ENCODE measurements around the gene GIMD1.
A peak's percentile ranks its signal among the peaks of the same experiment; 100 is the strongest.

The GIMD1 gene

DNA sequence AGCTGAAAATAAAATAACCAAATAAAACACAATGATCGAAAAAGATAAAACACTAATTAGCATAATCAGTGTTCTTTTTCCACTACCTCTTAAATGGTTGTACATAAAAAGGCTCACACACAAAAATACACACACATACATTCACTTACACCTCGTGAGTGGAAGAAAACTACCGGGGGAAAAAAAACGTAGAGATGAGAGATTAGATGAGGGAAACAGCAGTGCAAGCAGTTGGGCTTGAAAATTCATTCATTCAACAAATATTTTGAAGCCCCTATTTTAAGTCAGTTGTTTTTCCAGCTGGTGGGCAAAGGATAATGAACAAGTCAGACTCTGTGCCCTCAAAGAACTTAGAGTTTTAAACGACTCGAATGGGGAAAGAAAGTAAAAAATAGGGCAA, 53.6 kb downstream of the GIMD1 start:
- TF ChIP-seq, protein P1, sequence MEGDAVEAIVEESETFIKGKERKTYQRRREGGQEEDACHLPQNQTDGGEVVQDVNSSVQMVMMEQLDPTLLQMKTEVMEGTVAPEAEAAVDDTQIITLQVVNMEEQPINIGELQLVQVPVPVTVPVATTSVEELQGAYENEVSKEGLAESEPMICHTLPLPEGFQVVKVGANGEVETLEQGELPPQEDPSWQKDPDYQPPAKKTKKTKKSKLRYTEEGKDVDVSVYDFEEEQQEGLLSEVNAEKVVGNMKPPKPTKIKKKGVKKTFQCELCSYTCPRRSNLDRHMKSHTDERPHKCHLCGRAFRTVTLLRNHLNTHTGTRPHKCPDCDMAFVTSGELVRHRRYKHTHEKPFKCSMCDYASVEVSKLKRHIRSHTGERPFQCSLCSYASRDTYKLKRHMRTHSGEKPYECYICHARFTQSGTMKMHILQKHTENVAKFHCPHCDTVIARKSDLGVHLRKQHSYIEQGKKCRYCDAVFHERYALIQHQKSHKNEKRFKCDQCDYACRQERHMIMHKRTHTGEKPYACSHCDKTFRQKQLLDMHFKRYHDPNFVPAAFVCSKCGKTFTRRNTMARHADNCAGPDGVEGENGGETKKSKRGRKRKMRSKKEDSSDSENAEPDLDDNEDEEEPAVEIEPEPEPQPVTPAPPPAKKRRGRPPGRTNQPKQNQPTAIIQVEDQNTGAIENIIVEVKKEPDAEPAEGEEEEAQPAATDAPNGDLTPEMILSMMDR (IDR thresholded peaks at IDR 0.05; ENCODE audit: insufficient read depth, low read depth, low read length, missing control alignments), result no peak
- DNase-seq (ENCODE audit: low read depth), result no peak
- peak overlapping the region; percentile 69 for H3K4me3 ChIP-seq (ENCODE audit: low read length)

DNA sequence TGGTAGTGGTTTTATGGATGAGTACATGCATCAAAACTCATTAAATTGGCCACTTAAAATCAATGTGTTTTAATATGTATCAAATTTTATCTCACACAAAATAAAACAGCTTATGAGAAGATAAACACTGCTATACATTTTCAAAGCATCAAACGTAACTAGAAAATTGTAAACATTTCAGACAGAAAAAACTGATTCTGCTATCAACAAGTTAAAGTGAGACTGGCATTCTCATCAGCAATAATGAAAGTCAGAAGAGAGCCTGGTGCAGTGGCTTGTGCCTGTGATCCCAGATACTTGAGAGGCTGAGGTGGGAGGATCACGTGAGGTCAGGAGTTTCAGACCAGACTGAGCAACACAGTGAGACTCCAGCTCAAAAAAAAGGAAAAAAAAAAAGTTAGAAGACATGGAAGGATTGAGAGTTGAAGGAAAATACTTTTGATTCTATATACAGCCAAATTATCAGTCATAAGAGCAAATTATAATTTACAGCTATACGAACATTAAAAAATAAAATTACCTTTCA, 55.5 kb downstream of the GIMD1 start:
- DNase-seq (ENCODE audit: low read depth), result no peak
- H3K4me3 ChIP-seq (ENCODE audit: low read length), result no peak overlapping the region

DNA sequence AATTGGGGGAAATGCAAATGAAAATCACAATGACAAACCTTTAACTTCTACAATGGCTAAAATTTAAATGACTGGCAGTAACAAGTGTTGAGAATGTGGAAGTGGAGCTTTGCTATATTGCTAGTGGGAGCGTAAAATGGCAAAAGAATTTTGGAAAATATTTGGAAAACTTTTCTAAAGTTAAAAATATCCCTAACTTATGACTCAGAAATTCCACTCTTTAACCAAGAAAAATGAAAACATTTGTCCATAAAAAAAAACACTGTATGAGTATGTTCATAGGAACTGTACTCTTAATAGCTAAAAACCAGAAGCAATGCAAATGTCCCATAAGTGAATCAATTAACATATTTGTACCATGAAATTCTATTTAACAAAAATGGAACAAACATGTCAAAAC, 56.2 kb downstream of the GIMD1 start:
- TF ChIP-seq, protein P1 (IDR thresholded peaks at IDR 0.05; ENCODE audit: insufficient read depth, low read depth, low read length, missing control alignments), result no peak
- no peak overlapping the region for H3K4me3 ChIP-seq (ENCODE audit: low read length)
- DNase-seq (ENCODE audit: low read depth), result no peak

More for the DNA sequence above, 55.5 kb downstream of the GIMD1 start:
- TF ChIP-seq, protein P1 (IDR thresholded peaks at IDR 0.05; ENCODE audit: insufficient read depth, low read depth, low read length, missing control alignments), result no peak

Measured in epithelial cell of esophagus (primary cell).